Measurements from ENCODE around the gene OCRL.
A peak's percentile ranks its signal among the peaks of the same experiment; 100 is the strongest.

Gene OCRL

GRCh38 chrX:129631849-129632248 lies 91.8 kb downstream of the OCRL start:
- DNase-seq (ENCODE audit: low read depth in 1 of 2, low spot score in 1 of 2) = no peak

- DNase-seq (ENCODE audit: low read depth in 1 of 2, low spot score in 1 of 2) = no peak
Measured at GRCh38 chrX:129632443-129632842, 92.4 kb downstream of the OCRL start.

GRCh38 chrX:129634541-129634940 lies 94.5 kb downstream of the OCRL start:
- DNase-seq (ENCODE audit: low read depth in 1 of 2, low spot score in 1 of 2) = no peak

- no peak for DNase-seq (ENCODE audit: low read depth in 1 of 2, low spot score in 1 of 2)
Measured at GRCh38 chrX:129636175-129636681, 96.2 kb downstream of the OCRL start.

- DNase-seq (ENCODE audit: low read depth in 1 of 2, low spot score in 1 of 2) = peak; percentile 59 to 60
Measured at GRCh38 chrX:129637217-129638109, 97.4 kb downstream of the OCRL start.

GRCh38 chrX:129638917-129639316 lies 98.9 kb downstream of the OCRL start:
- DNase-seq (ENCODE audit: low read depth in 1 of 2, low spot score in 1 of 2) = no peak

GRCh38 chrX:129640737-129641136 lies 100.7 kb downstream of the OCRL start:
- DNase-seq (ENCODE audit: low read depth in 1 of 2, low spot score in 1 of 2) = no peak

GRCh38 chrX:129641469-129641868 lies 101.4 kb downstream of the OCRL start:
- no peak for DNase-seq (ENCODE audit: low read depth in 1 of 2, low spot score in 1 of 2)

GRCh38 chrX:129641941-129642340 lies 101.9 kb downstream of the OCRL start:
- no peak for DNase-seq (ENCODE audit: low read depth in 1 of 2, low spot score in 1 of 2)

Measured in activated CD4-positive, alpha-beta T cell treated with anti-CD3 and anti-CD28 coated beads, Interleukin-2, amount 50 U/mL, for 24 hours (primary cell).